CD4-positive, alpha-beta T cell treated with Interferon gamma for 1 hour (primary cell): ENCODE data around the gene KIR3DL2.
"Not testable (repeated sequence)": the region's sequence is repeated elsewhere in the genome, so short reads cannot be mapped to it uniquely, and the experiment has no call there.

Source experiments
- DNase-seq: peaks from one replicate; pipeline ENCODE4 v3.0.0-alpha.2; 2020

Gene KIR3DL2

GRCh38 chr19:54873990-54874389 lies 23.7 kb downstream of the KIR3DL2 start, which contains the start of gene FCAR:
FCAR (plus strand) TSS chr19:54874235; CDS start chr19:54874290, 55 bp downstream.
- peak; percentile 64 for DNase-seq

DNA sequence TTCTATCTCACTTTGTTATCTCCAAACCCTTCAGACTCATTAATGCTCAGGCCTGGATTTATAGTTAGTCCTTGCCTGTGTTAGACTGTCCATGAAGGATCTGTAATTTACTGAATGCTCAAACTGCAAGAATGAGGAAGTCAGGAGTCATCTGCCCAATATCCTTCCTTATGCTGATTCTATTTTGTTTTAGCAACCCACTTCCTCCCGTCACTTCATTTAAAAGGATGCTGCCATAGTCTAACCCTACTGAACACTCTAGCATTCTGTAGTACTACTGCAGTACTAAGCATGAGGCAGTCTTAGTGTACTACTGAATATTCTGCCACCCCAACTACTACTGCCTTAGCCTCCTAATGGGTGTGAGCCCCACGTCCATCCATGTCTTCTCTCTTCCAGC lies 25.3 kb downstream of the KIR3DL2 start:
- DNase-seq: no peak

GRCh38 chr19:54877471-54877870 lies 27.2 kb downstream of the KIR3DL2 start:
- DNase-seq: no peak

- DNase-seq: no peak
Measured at GRCh38 chr19:54881884-54882283, 31.6 kb downstream of the KIR3DL2 start.

GRCh38 chr19:54882758-54883157 lies 32.5 kb downstream of the KIR3DL2 start:
- DNase-seq: no peak

GRCh38 chr19:54883228-54883627 lies 33.0 kb downstream of the KIR3DL2 start:
- no peak for DNase-seq

- DNase-seq: no peak
Measured at GRCh38 chr19:54888239-54888638, 38.0 kb downstream of the KIR3DL2 start.

DNA sequence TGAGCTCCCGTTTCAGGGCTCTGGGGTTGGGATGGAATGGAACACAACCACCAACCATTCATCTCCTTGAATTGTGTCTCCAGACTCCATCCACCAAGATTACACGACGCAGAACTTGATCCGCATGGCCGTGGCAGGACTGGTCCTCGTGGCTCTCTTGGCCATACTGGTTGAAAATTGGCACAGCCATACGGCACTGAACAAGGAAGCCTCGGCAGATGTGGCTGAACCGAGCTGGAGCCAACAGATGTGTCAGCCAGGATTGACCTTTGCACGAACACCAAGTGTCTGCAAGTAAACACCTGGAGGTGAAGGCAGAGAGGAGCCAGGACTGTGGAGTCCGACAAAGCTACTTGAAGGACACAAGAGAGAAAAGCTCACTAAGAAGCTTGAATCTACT lies 39.3 kb downstream of the KIR3DL2 start:
- no peak for DNase-seq

DNA sequence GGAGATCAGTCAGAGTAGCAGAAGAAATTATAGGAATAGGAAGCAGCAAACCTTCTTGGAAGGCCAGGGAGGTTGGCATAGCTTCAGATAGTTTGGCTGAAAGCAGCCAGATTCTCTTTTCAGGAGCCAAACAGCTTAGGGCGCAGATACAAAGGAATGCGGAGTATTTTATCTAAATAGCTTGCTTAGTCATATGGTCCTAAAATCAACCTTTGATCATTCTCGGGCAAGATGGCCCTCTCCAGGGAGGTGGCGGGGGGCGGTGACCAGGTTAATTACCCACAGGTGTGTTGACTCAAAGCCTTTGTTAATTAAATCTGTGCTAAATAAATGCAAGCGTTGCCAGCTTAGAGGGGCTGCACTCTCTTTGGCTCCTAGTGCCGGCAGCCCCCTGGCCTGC lies 43.2 kb downstream of the KIR3DL2 start:
- no peak for DNase-seq

DNA sequence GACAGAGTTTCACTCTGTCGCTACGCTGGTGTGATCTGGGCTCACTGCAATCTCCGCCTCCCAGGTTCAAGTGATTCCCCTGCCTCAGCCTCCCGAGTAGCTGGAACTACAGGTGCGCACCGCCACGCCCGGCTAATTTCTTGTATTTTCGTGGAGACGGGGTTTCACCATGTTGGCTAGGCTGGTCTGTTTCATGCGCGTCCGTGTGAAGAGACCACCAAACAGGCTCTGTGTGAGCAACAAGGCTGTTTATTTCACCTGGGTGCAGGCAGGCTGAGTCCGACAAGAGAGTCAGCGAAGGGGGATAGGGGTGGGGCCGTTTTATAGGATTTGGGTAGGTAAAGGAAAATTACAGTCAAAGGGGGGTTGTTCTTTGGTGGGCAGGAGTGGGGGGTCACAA lies 43.9 kb downstream of the KIR3DL2 start:
- not testable (repeated sequence) for DNase-seq

GRCh38 chr19:54896036-54896435 lies 45.8 kb downstream of the KIR3DL2 start:
- no peak for DNase-seq

DNA sequence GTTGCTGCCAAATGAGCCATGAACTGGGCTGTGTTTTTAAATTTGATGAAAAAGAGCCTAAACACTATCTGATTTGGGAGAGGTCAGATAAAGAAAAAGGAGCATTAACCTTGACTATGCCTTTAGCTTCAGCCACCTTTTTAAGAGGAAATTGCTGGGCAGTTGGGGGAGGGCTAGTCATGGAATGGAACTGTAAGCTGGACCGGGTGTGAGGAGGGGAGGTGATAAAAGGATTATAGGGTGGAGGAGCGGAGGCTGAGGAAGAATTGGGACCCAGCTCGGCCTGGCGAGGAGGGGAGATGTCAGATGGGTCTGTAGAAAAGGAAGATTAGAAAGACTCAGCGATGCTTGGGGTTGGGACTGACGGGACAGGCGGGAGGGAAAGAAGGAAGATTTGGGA lies 48.4 kb downstream of the KIR3DL2 start:
- not testable (repeated sequence) for DNase-seq

DNA sequence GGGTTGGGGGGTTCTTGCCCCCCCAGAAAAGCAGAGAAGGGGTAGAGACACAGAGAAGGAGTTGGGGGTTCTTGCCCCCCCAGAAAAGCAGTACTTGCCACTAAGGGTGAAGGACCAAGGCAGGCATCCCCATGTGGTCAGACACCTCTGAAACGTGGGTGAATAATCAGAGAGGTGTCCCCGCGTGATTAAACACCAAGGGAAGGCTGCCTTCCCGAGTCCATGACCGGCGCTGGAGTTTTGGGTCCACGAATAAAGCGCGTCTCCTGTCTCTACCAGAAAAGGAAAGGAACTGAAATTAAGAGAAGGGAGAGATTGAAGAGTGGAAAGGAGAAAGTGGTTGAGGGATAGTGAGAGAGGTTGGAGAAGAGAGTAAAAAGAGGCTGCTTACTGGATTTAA lies 49.4 kb downstream of the KIR3DL2 start:
- not testable (repeated sequence) for DNase-seq

DNA sequence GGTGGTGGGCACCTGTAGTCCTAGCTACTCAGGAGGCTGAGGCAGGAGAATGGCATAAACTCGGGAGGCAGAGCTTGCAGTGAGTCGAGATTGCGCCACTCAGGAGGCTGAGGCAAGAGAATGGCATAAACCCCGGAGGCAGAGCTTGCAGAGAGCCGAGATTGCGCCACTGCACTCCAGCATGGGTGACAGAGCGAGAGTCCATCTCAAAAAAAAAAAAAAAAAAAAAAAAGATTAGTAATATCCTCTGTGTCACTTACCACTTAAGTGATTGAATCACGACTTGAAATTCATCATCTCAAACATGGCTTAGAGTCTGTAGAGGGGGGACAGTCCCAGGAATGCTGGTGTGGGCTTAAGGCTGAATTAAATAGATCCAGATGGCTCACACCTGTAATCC lies 50.9 kb downstream of the KIR3DL2 start:
- peak; percentile 76 for DNase-seq

DNA sequence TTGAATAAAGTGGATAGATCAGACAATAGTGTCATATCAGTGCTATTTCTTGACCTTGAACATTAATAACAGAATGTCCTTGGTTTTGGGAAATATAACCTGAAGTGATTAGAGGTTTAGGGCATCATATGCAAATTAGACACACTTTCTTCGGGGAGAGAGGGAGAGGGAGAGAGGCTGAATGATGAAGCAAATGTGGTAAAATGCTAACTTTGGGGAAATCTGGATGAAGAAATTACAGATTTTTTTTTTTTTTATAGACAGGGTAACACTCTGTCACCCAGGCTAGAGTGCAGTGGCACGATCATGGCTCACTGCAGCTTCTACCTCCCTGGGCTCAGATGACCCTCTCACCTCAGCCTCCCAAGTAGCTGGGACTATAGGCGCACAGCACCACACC lies 51.8 kb downstream of the KIR3DL2 start:
- DNase-seq: no peak

- DNase-seq: no peak
Measured at GRCh38 chr19:54903303-54903702, 53.1 kb downstream of the KIR3DL2 start.

GRCh38 chr19:54904261-54904660 lies 54.0 kb downstream of the KIR3DL2 start:
- DNase-seq: not testable (repeated sequence)

- DNase-seq: no peak
Measured at GRCh38 chr19:54905421-54905802, 55.2 kb downstream of the KIR3DL2 start.

DNA sequence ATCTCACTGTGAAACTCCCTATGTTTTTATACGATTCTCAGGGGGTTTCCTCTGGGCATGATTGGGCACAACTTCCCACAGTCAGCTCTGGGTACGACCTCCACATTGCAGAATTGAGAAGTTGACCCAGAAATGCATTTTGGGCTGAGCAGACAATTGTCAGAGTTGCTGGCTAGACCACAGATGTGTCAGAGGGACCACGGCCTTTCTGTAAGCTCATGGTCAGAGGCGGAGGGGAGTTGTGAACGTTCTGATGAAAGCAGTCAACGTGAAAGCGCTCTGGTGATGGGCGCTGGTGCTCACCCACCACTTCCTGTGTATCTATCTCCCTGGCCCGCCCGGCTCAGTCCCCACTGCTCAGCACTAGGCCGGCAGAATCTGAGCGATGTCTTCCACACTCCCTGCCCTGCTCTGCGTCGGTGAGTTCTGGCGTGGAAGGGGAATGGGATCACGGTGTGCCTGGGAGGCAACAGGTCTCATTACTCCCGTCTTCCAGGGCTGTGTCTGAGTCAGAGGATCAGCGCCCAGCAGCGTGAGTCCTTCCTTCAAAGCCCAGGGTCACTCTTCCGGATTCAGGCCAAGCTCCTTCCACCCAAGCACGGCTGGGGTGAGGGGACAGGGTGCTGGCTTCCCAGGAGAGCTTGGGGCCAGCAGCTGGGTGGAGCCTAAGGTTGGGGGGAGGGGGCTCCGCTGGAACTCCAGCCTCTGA lies 55.7 kb downstream of the KIR3DL2 start, which contains the start of gene NCR1:
NCR1 (plus strand) TSS at position 346 of the 709 bp plus-strand sequence; CDS start at position 386, 40 bp downstream.
- DNase-seq: peak; percentile 41

- no peak for DNase-seq
Measured at GRCh38 chr19:54906819-54907218, 56.6 kb downstream of the KIR3DL2 start.

GRCh38 chr19:54907899-54908298 lies 57.7 kb downstream of the KIR3DL2 start:
- not testable (repeated sequence) for DNase-seq
